ENCODE results near the gene ATXN7. TPM values are rescaled to one million over a fixed set of nuclear protein-coding genes. Genes with fewer than 3 reads are reported as not detected.
A peak's percentile ranks its signal among the peaks of the same experiment; 100 is the strongest.

ATXN7 gene
- total and polyA plus RNA-seq, 2 of the 13 experiments (the other 11 are each of a cell fraction or from before 2014, with no cell fraction given), result 13.8 to 20.0 TPM

DNA sequence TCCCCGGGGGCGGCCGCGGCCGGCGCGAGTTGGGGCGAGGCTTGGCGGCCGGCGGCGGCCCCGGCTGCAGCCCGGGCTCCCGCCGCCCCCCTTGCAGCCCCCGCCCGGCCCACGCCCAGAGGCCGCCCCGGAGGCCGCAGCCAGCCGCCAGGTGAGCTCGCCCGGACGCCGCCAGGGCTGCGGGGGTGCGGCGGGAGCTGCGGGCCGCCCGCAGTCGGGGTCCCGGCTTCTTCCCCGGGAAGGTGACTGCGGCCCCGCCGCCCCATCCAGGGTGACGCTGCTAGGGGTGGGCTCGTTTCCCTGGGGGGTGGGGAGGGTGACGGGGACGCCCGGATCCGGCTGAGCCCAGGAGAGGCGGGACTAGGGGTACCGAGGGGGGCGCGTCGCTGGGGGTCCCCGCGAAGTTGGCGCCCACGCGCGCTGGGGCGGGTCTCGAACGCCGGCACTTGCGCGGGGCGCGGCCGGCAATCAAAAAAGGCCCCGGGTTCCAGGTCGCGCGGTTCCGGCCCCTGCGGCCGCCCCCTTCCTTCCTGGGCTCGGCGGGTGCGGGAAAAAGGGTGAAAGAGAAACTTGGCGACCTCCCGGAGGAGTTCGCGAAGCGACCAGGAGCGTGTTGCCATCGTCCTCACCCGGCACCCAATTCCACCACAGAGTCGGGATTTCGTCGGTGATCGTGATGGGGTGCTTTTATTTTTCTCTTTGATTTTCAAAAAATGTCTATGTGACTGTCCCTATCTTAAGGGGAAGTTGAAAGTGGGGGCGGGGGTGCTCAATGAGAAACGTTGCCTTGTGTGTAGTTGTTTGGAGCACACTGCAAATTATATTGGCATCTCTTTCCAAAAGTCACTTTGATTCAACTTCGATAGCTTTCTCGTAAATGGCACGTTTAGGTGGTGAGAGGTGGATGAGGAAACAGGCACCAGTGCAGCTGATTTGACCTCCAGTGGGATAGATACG lies 619 bp downstream of the ATXN7 start (continued):
- TF ChIP-seq, protein P1, sequence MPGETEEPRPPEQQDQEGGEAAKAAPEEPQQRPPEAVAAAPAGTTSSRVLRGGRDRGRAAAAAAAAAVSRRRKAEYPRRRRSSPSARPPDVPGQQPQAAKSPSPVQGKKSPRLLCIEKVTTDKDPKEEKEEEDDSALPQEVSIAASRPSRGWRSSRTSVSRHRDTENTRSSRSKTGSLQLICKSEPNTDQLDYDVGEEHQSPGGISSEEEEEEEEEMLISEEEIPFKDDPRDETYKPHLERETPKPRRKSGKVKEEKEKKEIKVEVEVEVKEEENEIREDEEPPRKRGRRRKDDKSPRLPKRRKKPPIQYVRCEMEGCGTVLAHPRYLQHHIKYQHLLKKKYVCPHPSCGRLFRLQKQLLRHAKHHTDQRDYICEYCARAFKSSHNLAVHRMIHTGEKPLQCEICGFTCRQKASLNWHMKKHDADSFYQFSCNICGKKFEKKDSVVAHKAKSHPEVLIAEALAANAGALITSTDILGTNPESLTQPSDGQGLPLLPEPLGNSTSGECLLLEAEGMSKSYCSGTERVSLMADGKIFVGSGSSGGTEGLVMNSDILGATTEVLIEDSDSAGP (CRISPR knock-in tag; IDR thresholded peaks at IDR 0.05; ENCODE audit: borderline replicate concordance), result no peak
- TF ChIP-seq BRCA1 (CRISPR knock-in tag; IDR thresholded peaks at IDR 0.05) (no peak), AKAP8 (CRISPR knock-in tag; IDR thresholded peaks at IDR 0.05) (no peak), ZNF333 (CRISPR knock-in tag; IDR thresholded peaks at IDR 0.05; ENCODE audit: borderline replicate concordance) (0 out of 2 replicates have a peak, but pooled peaks have one; percentile 55), SRSF1 (optimal IDR thresholded peaks at IDR 0.05; ENCODE audit: low read depth, low read length) (no peak), SP5 (CRISPR knock-in tag; IDR thresholded peaks at IDR 0.05; ENCODE audit: borderline replicate concordance, low read depth) (no peak), ZBTB42 (CRISPR knock-in tag; IDR thresholded peaks at IDR 0.05) (no peak), BHLHE40 (IDR thresholded peaks at IDR 0.05; ENCODE audit: low read length) (no peak), ZNF274 (CRISPR knock-in tag; IDR thresholded peaks at IDR 0.05) (no peak), ZFP37 (CRISPR knock-in tag; IDR thresholded peaks at IDR 0.05; ENCODE audit: borderline replicate concordance) (no peak), SRY (CRISPR knock-in tag; IDR thresholded peaks at IDR 0.05) (0 out of 2 replicates have a peak, but pooled peaks have one; percentile 37), KLF13 (CRISPR knock-in tag; IDR thresholded peaks at IDR 0.05) (no peak), KDM2A (CRISPR knock-in tag; IDR thresholded peaks at IDR 0.05; ENCODE audit: borderline replicate concordance, low read depth) (peak; percentile 69; the same call in 1 of the 2 replicates), ZNF446 (CRISPR knock-in tag; IDR thresholded peaks at IDR 0.05) (no peak), TSC22D2 (CRISPR knock-in tag; IDR thresholded peaks at IDR 0.05; ENCODE audit: borderline replicate concordance) (no peak)
- TF ChIP-seq, protein P2, sequence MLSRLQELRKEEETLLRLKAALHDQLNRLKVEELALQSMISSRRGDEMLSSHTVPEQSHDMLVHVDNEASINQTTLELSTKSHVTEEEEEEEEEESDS (CRISPR knock-in tag; IDR thresholded peaks at IDR 0.05; ENCODE audit: borderline replicate concordance), result no peak
- TF ChIP-seq, protein P3, sequence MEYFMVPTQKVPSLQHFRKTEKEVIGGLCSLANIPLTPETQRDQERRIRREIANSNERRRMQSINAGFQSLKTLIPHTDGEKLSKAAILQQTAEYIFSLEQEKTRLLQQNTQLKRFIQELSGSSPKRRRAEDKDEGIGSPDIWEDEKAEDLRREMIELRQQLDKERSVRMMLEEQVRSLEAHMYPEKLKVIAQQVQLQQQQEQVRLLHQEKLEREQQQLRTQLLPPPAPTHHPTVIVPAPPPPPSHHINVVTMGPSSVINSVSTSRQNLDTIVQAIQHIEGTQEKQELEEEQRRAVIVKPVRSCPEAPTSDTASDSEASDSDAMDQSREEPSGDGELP (IDR thresholded peaks at IDR 0.05; ENCODE audit: borderline replicate concordance, low read depth), result peak; percentile 22; the same call in 1 of the 2 replicates
- TF ChIP-seq, protein P4, sequence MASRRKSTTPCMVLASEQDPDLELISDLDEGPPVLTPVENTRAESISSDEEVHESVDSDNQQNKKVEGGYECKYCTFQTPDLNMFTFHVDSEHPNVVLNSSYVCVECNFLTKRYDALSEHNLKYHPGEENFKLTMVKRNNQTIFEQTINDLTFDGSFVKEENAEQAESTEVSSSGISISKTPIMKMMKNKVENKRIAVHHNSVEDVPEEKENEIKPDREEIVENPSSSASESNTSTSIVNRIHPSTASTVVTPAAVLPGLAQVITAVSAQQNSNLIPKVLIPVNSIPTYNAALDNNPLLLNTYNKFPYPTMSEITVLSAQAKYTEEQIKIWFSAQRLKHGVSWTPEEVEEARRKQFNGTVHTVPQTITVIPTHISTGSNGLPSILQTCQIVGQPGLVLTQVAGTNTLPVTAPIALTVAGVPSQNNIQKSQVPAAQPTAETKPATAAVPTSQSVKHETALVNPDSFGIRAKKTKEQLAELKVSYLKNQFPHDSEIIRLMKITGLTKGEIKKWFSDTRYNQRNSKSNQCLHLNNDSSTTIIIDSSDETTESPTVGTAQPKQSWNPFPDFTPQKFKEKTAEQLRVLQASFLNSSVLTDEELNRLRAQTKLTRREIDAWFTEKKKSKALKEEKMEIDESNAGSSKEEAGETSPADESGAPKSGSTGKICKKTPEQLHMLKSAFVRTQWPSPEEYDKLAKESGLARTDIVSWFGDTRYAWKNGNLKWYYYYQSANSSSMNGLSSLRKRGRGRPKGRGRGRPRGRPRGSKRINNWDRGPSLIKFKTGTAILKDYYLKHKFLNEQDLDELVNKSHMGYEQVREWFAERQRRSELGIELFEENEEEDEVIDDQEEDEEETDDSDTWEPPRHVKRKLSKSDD (CRISPR knock-in tag; IDR thresholded peaks at IDR 0.05; ENCODE audit: low read depth), result 0 out of 2 replicates have a peak, but pooled peaks have one; percentile 30
- TF ChIP-seq, protein P5, sequence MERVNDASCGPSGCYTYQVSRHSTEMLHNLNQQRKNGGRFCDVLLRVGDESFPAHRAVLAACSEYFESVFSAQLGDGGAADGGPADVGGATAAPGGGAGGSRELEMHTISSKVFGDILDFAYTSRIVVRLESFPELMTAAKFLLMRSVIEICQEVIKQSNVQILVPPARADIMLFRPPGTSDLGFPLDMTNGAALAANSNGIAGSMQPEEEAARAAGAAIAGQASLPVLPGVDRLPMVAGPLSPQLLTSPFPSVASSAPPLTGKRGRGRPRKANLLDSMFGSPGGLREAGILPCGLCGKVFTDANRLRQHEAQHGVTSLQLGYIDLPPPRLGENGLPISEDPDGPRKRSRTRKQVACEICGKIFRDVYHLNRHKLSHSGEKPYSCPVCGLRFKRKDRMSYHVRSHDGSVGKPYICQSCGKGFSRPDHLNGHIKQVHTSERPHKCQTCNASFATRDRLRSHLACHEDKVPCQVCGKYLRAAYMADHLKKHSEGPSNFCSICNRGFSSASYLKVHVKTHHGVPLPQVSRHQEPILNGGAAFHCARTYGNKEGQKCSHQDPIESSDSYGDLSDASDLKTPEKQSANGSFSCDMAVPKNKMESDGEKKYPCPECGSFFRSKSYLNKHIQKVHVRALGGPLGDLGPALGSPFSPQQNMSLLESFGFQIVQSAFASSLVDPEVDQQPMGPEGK (CRISPR knock-in tag; IDR thresholded peaks at IDR 0.05), result peak; percentile 64
- TF ChIP-seq, protein P6, sequence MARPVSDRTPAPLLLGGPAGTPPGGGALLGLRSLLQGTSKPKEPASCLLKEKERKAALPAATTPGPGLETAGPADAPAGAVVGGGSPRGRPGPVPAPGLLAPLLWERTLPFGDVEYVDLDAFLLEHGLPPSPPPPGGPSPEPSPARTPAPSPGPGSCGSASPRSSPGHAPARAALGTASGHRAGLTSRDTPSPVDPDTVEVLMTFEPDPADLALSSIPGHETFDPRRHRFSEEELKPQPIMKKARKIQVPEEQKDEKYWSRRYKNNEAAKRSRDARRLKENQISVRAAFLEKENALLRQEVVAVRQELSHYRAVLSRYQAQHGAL (CRISPR knock-in tag; IDR thresholded peaks at IDR 0.05; ENCODE audit: not compliant biosample characterization), result no peak

Measured in HepG2 (cell line).